ENCODE measurements around the gene MEIS2.

- no peak for TF ChIP-seq CTCF (IDR thresholded peaks at IDR 0.05)
- no peak for TF ChIP-seq POLR2A (IDR thresholded peaks at IDR 0.05)
These were observed 161.6 kb downstream of the MEIS2 start for GRCh38 chr15:36938764-36939163.

Measured in adrenal gland (tissue), 5 donors.